B cell (primary cell): Measurements from ENCODE around the gene EPHA7.

Experiments
- EZH2 ChIP-seq: IDR thresholded peaks from 2 replicates; pipeline ENCODE4 v1.6.1; 2012; ENCODE audit warnings: borderline replicate concordance, low read depth, mild to moderate bottlenecking, moderate library complexity, low read length; ENCODE audit not compliant: insufficient read depth, poor library complexity, severe bottlenecking
- TF ChIP-seq, protein P1 (sequence below): fragments of 200-600 bp; IDR thresholded peaks from one replicate; pipeline ENCODE4 v1.8.0; 2022; ENCODE audit warnings: antibody characterized with exemption, mild to moderate bottlenecking

DNA sequence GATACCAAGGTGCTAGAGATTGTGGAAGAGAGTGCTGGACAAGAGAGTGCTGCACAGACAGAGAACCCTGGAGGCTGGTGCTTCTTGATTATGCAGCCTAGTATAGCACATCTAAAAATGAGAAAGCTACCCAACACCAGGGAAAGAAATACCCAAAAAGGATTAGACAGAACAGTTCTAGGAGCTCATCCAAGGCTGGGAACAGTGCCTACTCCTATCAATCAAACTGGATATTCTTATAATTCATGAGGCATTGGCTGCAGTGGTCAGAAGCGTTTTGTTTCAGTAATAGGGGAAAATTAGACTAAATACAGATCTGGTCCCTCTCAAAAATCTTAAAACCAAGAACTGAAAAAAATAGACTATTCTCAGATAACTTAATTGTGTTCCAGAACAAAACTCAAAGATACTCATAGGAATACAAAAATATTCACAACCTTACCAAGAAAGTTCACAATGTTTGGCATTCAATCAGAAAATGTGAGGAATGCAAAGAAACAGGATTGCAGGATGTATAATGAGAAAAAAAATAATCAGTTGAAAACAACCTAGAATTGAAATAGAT is 222.9 kb downstream of the EPHA7 start:
- TF ChIP-seq, protein P1, sequence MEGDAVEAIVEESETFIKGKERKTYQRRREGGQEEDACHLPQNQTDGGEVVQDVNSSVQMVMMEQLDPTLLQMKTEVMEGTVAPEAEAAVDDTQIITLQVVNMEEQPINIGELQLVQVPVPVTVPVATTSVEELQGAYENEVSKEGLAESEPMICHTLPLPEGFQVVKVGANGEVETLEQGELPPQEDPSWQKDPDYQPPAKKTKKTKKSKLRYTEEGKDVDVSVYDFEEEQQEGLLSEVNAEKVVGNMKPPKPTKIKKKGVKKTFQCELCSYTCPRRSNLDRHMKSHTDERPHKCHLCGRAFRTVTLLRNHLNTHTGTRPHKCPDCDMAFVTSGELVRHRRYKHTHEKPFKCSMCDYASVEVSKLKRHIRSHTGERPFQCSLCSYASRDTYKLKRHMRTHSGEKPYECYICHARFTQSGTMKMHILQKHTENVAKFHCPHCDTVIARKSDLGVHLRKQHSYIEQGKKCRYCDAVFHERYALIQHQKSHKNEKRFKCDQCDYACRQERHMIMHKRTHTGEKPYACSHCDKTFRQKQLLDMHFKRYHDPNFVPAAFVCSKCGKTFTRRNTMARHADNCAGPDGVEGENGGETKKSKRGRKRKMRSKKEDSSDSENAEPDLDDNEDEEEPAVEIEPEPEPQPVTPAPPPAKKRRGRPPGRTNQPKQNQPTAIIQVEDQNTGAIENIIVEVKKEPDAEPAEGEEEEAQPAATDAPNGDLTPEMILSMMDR = no peak
- no peak for TF ChIP-seq EZH2
